ENCODE results near the gene MYO6. TPM values are rescaled to one million over a fixed set of nuclear protein-coding genes. Genes with fewer than 3 reads are reported as not detected.

The MYO6 gene
- total RNA-seq, 2 donors from 2014 or later: 72.3 to 80.9 TPM

- no peaks in the 10 kb centered on the region for H3K27me3 ChIP-seq
- no peaks in the 10 kb centered on the region for H3K9me3 ChIP-seq
- H3K36me3 ChIP-seq: no peaks in the 10 kb centered on the region
- no peaks in the 10 kb centered on the region for H3K4me1 ChIP-seq
- intact Hi-C loops (cut with DNase I): no loop called here
- DNase-seq: no peak
- TF ChIP-seq CTCF (IDR thresholded peaks at IDR 0.05): no peak
- no peak overlapping the region for H3K27ac ChIP-seq
- H3K9ac ChIP-seq (ENCODE audit: low read depth in 2 of 2, low read length in 2 of 2): no peak overlapping the region
- H3K4me3 ChIP-seq: no peak overlapping the region
Measured at GRCh38 chr6:75800708-75801505, 51.9 kb downstream of the MYO6 start.

GRCh38 chr6:75802366-75802765 lies 53.3 kb downstream of the MYO6 start:
- H3K9me3 ChIP-seq: no peaks in the 10 kb centered on the region
- H3K27me3 ChIP-seq: no peaks in the 10 kb centered on the region
- H3K36me3 ChIP-seq: no peaks in the 10 kb centered on the region
- no peak overlapping the region for H3K27ac ChIP-seq
- H3K4me1 ChIP-seq: no peaks in the 10 kb centered on the region
- H3K4me3 ChIP-seq: no peak overlapping the region
- no peak overlapping the region for H3K9ac ChIP-seq (ENCODE audit: low read depth in 2 of 2, low read length in 2 of 2)
- no peak for DNase-seq
- no peak for TF ChIP-seq CTCF (IDR thresholded peaks at IDR 0.05)
- intact Hi-C loops (cut with DNase I): no loop called here

- Histone ChIP-seq H3K27me3 (no peaks in the 10 kb centered on the region), H3K4me3 (no peak overlapping the region), H3K36me3 (no peaks in the 10 kb centered on the region), H3K9ac (ENCODE audit: low read depth in 2 of 2, low read length in 2 of 2) (no peak overlapping the region), H3K9me3 (no peaks in the 10 kb centered on the region), H3K4me1 (no peaks in the 10 kb centered on the region), H3K27ac (no peak overlapping the region)
- no peak for TF ChIP-seq CTCF (IDR thresholded peaks at IDR 0.05)
- no peak for DNase-seq
- intact Hi-C loops (cut with DNase I): no loop called here
Measured at GRCh38 chr6:75808507-75808906, 59.5 kb downstream of the MYO6 start.

GRCh38 chr6:75812560-75812959 lies 63.5 kb downstream of the MYO6 start:
- H3K9ac ChIP-seq (ENCODE audit: low read depth in 2 of 2, low read length in 2 of 2): no peak overlapping the region

GRCh38 chr6:75813476-75814250 lies 64.6 kb downstream of the MYO6 start:
- H3K27me3 ChIP-seq: no peaks in the 10 kb centered on the region
- no peak overlapping the region for H3K4me3 ChIP-seq
- no peak for TF ChIP-seq CTCF (IDR thresholded peaks at IDR 0.05)
- H3K9me3 ChIP-seq: no peaks in the 10 kb centered on the region
- intact Hi-C loops (cut with DNase I): no loop called here
- no peak overlapping the region for H3K9ac ChIP-seq (ENCODE audit: low read depth in 2 of 2, low read length in 2 of 2)
- no peaks in the 10 kb centered on the region for H3K4me1 ChIP-seq
- H3K27ac ChIP-seq: no peak overlapping the region
- H3K36me3 ChIP-seq: no peaks in the 10 kb centered on the region
- no peak for DNase-seq

More at GRCh38 chr6:75812560-75812959, 63.5 kb downstream of the MYO6 start:
- H3K27ac ChIP-seq: no peak overlapping the region
- H3K36me3 ChIP-seq: no peaks in the 10 kb centered on the region
- no peak for TF ChIP-seq CTCF (IDR thresholded peaks at IDR 0.05)
- no peaks in the 10 kb centered on the region for H3K9me3 ChIP-seq
- intact Hi-C loops (cut with DNase I): no loop called here
- H3K4me3 ChIP-seq: no peak overlapping the region
- DNase-seq: no peak
- H3K27me3 ChIP-seq: no peaks in the 10 kb centered on the region
- H3K4me1 ChIP-seq: no peaks in the 10 kb centered on the region
